ENCODE data around the gene KIAA0040.
"Not testable (repeated sequence)": the region's sequence is repeated elsewhere in the genome, so short reads cannot be mapped to it uniquely, and the experiment has no call there.

Gene KIAA0040

GRCh38 chr1:175120511-175120910 is 72.1 kb downstream of the KIAA0040 start:
- no peaks in the 10 kb centered on the region for H3K9me3 Mint-ChIP-seq
- H3K36me3 Mint-ChIP-seq, result no peaks in the 10 kb centered on the region
- H3K27me3 Mint-ChIP-seq, result peaks cover 18% of the 10 kb centered on the region
- H3K27ac Mint-ChIP-seq, result no peak overlapping the region
- H3K4me3 Mint-ChIP-seq, result no peak overlapping the region
- ATAC-seq, result no peak
- H3K4me1 Mint-ChIP-seq, result peaks cover 1% of the 10 kb centered on the region

GRCh38 chr1:175118375-175119367 is 73.9 kb downstream of the KIAA0040 start:
- H3K9me3 Mint-ChIP-seq, result peaks cover 5% of the 10 kb centered on the region
- ATAC-seq, result peak; percentile 20
- no peaks in the 10 kb centered on the region for H3K4me1 Mint-ChIP-seq
- no peak overlapping the region for H3K27ac Mint-ChIP-seq
- peaks cover 30% of the 10 kb centered on the region for H3K27me3 Mint-ChIP-seq
- peaks cover 6% of the 10 kb centered on the region for H3K36me3 Mint-ChIP-seq
- no peak overlapping the region for H3K4me3 Mint-ChIP-seq

GRCh38 chr1:175116903-175117302 is 75.7 kb downstream of the KIAA0040 start:
- no peak for ATAC-seq
- H3K9me3 Mint-ChIP-seq, result peaks cover 14% of the 10 kb centered on the region
- H3K4me3 Mint-ChIP-seq, result no peak overlapping the region
- peaks cover 8% of the 10 kb centered on the region for H3K36me3 Mint-ChIP-seq
- H3K27ac Mint-ChIP-seq, result no peak overlapping the region
- H3K27me3 Mint-ChIP-seq, result peaks cover 40% of the 10 kb centered on the region
- H3K4me1 Mint-ChIP-seq, result no peaks in the 10 kb centered on the region

- H3K27ac Mint-ChIP-seq, result no peak overlapping the region
- H3K36me3 Mint-ChIP-seq, result peaks cover 8% of the 10 kb centered on the region
- peaks cover 14% of the 10 kb centered on the region for H3K9me3 Mint-ChIP-seq
- no peak overlapping the region for H3K4me3 Mint-ChIP-seq
- peaks cover 40% of the 10 kb centered on the region for H3K27me3 Mint-ChIP-seq
- ATAC-seq, result no peak
- H3K4me1 Mint-ChIP-seq, result no peaks in the 10 kb centered on the region
Measured at GRCh38 chr1:175116210-175116798, 76.3 kb downstream of the KIAA0040 start.

- ATAC-seq, result no peak
- no peak overlapping the region for H3K27ac Mint-ChIP-seq
- H3K4me1 Mint-ChIP-seq, result no peaks in the 10 kb centered on the region
- H3K9me3 Mint-ChIP-seq, result peaks cover 14% of the 10 kb centered on the region
- H3K4me3 Mint-ChIP-seq, result no peak overlapping the region
- peaks cover 8% of the 10 kb centered on the region for H3K36me3 Mint-ChIP-seq
- peaks cover 40% of the 10 kb centered on the region for H3K27me3 Mint-ChIP-seq
Measured at GRCh38 chr1:175114996-175115395, 77.6 kb downstream of the KIAA0040 start.

GRCh38 chr1:175108331-175108820 is 84.2 kb downstream of the KIAA0040 start:
- H3K9me3 Mint-ChIP-seq, H3K4me3 Mint-ChIP-seq, H3K27me3 Mint-ChIP-seq, H3K36me3 Mint-ChIP-seq, H3K27ac Mint-ChIP-seq, H3K4me1 Mint-ChIP-seq, ATAC-seq: not testable (repeated sequence)
